Bone marrow (tissue), 2 donors: ENCODE measurements around the gene HDAC4.

Experiments
- DNase-seq, 2 donors: peaks; one replicate each; lab custom pipeline; 2025; lab: John Stamatoyannopoulos, UW

HDAC4 gene

GRCh38 chr2:239152239-239152915 is 248.4 kb downstream of the HDAC4 start:
- DNase-seq = no peak

DNA sequence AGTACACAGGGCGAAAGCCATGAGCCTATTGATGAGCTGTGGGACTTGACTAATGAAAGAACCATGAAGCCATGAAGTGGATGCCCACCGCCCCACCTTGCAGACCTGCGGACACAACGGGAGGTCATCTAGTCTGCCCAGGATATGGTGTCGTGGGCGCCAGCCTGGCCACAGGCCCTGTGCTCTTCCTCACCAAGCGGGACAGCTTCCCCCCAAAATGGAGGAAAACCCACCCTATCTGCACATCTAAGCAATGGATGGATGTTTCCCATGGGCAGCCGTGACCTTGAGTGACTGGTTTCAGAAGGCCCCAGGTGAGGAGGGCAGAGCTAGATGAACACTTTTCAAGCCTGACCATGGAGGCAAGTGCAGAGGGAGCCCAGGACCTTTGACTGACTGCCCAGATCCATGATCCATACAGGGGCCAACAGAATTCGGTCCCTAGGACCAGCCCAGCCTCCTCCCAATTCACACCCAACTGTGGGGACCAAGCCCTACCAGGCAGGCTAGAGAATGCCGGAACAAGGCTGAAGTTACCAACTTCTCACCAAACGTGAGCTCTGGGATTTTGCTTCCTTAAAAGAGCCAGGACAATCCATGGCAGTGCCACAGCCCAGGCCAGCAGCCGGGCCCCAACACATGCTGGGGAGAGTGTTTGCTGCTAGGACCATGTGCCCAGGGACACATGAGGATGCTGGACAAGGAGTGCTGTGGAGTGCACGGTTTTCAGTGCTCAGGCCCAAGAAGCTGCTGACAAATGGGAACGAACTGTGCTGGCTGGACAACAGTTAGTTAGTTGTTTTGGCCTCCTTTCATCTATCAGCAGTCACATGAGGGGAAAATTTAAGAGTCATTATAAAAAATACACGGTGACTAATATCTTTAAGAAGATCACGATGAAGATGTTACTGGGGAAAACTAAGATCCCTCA is 249.4 kb downstream of the HDAC4 start:
- no peak for DNase-seq

DNA sequence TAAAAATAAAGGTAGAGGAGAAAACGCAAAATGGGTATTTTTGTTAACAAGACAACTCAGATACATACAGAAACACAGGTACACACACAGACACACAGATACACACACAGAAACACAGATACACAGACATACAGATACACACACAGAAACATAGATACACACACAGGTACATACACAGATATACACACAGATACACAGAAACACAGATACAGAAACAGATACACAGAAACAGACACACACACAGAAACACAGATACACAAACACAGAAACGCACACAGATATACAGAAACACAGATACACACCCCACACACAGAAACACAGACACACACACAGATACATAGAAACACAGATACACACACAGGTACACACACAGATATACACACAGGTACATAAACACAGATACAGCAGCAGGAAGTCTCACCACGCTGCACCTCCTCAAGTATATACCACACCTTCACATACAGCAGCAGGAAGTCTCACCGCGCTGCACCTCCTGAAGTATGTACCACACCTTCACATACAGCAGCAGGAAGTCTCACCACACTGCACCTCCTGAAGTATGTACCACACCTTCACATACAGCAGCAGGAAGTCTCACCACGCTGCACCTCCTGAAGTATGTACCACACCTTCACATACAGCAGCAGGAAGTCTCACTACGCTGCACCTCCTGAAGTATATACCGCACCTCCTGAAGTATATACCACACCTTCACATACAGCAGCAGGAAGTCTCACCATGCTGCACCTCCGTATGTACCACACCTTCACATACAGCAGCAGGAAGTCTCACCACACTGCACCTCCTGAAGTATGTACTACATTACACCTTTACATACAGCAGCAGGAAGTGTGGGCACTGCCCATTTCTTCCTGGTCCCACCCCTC is 250.5 kb downstream of the HDAC4 start:
- no peak for DNase-seq

DNA sequence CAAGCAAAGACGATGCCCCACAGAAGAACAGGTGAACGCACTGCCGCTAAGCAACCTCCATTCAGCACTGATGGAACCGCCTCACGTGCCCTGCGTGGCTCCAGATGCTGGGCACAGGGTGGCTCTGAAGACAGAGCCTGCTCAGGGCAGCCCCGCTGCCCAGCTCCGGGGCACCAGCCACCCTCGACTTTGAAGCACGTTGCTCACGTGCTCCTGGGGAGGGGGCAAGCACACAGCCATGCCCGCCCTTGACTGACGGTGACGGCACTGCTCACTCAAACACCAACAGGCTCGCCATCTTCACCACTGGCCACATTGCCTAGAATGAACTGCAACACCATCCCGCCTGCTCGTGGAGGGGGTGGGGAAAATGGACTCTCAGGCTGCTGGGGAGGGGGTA is 251.3 kb downstream of the HDAC4 start:
- no peak for DNase-seq

DNA sequence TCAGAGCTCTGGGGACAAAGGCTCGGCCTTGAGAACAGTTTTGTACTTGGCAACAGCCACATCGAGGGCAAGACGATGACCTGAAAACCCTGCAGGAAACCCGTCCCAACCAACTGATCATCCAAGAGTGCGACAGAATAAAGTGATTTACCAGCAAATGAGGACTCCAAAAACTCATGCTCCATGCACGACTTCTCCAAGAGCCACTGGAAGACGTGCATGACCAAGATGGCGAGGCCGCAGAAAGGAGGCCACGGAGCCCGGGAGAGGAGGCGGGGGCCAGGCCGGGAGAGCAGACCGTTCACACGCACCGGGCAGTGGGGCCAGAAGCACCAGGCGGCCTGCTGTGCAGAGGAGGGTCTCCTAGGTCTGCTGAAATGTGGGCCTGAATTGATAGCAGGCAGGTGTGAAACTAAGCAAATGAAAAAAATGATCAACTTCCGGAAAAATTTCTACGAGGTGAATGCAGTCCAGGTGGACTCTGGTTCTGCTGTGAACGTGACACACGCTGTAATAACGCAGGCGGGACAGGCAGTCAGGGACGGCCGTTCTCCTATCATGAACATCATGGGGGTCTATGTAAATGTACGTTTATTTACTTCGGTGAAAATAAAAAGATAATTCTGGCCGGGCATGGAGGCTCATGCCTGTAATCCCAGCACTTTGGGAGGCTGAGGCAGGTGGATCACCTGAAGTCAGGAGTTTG is 252.2 kb downstream of the HDAC4 start:
- no peak for DNase-seq

DNA sequence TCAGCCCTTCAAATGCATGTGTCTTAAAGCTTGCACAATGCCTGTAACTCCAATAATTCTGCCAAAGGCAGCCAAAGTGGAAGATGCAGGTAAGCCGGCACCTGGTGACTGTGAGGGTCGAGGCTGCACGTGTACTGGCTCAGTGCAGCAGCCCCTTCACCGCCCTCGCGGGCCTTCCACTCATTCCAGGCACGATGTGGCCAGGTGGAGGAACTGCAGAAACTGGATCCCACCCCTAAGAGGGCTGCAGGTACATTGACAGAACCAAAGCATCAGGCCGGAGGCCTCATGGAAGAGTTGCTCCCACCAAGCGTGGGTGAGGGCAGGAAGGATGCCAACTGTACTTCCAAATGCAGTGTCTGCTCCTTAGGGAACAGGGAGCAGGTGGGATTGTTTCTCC is 253.4 kb downstream of the HDAC4 start:
- no peak for DNase-seq

DNA sequence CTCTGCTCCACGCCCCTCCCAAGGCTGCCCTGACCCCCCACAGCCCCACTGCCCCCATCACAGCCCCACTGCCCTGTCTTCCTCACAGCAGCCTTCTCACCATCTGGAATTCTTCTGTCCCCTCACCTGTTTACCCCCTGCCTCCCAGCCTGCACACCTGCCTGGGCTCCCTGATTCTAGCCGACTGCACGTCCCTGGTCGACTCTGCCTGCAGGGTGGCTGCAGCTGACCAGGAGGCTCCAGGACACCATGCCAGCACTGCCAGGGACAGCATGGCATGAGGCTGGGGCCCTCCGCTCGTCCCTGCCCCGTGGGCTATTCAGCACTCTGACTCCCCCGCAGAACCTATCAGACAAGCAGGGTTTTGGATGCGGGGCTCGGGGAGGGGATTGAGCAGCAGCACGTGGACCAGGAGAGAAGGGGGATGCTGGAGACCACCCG is 254.1 kb downstream of the HDAC4 start:
- no peak for DNase-seq

DNA sequence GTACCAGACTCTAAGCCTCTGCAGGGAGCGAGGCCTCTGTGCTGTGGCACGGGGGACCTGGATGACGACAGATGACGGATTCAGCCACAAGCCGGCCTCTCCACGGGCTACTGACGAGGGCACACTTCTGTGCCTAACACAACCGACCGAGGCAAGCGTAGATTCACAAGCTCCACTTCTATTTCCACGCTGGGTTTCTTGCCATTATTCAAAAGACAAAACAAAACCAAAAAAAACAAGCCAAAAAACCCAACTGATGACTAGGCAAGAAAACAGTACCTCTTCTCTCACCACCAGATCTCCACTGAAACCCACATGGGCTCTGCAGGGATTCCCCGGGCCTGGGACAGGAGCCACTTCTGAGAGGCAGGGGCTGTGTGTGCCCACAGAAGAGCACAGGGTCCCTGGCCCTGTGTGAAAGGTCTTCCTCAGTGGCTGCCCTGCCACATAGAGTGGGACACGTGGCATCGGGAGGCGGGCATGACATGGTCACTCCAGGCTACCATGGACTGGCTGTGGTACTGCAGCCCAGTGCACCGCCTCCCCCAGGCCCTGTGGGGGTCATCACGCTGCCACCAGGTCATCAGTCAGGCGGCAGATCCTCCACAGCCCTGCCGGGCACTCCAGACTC is 254.7 kb downstream of the HDAC4 start:
- no peak for DNase-seq

DNA sequence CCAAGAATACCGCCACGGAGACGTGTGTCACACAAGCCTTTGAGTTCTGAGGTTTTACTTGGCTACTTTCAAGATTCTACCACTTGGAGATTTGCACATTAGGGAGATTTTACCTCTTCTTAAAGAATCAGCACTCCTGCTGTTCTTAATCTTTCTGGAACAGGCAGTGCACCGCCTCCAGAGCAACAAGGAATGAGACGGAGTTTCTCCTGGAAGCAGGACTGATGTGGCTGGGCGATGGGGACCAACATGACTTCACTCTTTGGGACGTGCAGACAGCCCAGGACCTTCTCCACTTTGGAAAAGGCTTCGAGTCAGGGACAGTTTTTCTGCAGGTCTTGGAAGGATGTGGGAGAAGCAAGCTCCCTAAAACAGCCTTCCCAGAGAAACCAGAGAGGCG is 255.2 kb downstream of the HDAC4 start:
- no peak for DNase-seq

DNA sequence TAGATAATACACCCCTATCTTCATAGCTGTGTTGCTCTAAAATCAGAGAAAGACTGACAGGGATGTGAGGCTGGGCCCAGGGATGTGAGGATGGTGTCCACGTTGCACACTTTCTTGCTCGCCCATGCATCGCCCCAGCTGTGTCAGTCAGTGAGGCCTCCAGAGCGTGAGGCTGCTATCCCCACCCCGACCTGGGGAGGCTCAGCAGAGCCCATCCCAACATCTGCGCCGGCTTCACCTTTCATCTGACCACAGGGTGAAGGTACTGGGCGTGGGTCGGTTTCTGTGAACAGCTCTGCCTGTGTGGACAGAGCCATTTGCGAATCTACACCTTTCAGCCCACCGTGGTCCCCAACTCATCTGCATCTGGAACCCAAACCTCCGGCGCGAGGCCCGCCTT is 255.7 kb downstream of the HDAC4 start:
- DNase-seq = no peak

- DNase-seq = no peak
Measured at GRCh38 chr2:239144713-239144999, 256.2 kb downstream of the HDAC4 start.

- DNase-seq = peak in 1 of 2 donors; percentile 28
Measured at GRCh38 chr2:239143858-239144712, 256.7 kb downstream of the HDAC4 start.

GRCh38 chr2:239142806-239143205 is 258.0 kb downstream of the HDAC4 start:
- DNase-seq = no peak

- no peak for DNase-seq
Measured at GRCh38 chr2:239142296-239142695, 258.5 kb downstream of the HDAC4 start.

GRCh38 chr2:239141021-239141760 is 259.6 kb downstream of the HDAC4 start:
- no peak for DNase-seq

GRCh38 chr2:239140346-239141020 is 260.3 kb downstream of the HDAC4 start:
- no peak for DNase-seq

DNA sequence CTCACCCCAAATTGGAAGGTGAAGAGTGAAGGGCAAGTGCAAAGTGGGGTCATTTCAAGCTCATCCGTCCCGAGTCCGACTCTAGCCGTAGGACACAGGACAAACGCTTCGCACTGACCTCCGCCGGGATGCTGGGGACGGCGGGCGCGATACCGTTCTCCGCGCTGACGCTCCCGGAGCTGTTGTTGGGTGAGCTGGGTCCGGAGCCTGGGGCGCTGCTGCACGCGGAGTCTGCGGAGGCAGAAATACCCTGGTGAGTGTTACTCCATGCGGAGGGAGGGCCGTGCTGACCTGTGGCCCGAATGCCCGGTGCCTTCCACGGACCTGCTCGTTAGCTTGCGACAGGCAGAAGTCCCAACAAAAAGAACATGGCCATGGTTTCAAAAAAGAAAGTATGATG is 261.3 kb downstream of the HDAC4 start:
- no peak for DNase-seq

GRCh38 chr2:239139101-239139500 is 261.7 kb downstream of the HDAC4 start:
- no peak for DNase-seq

DNA sequence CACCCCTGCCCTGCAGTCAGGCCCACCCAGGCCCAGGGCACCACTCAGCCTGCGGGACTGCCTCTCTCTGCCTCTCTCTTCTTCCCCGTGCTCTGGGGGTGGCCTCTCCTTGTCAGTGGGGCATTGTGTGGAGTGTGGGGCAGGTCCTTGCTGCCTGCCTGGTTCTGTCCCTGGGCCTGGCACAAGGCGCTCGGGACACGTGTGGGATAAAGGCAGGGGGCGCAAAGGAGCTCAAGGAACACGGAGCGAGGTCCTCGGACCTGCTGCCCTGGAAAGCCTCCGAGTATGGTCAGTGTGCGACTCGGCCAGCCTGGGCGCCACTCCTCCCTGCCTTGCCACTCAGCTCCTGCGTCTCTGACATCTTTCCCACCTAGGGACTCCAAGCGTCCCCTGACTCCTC is 262.2 kb downstream of the HDAC4 start:
- DNase-seq = no peak
